ENCODE data around the gene MYO10. TPM values are rescaled to one million over a fixed set of nuclear protein-coding genes. Genes with fewer than 3 reads are reported as not detected.

MYO10 gene
- total and polyA plus RNA-seq, 2 of the 8 experiments (the other 6 are each of a cell fraction or from before 2014, with no cell fraction given) = 21.5 to 107 TPM

GRCh38 chr5:16842896-16843295 is 93.2 kb downstream of the MYO10 start:
- ChIA-PET POLR2A (ENCODE audit: partially characterized antibody) (interaction anchor here (0.6 kb wide), 1 partner anchor 50 kb away, joined by 3 read pairs; no protein-coding TSS in a partner anchor), CTCF (ENCODE audit: partially characterized antibody) (interaction anchor here (0.6 to 5.2 kb wide), 6 partner anchors 12 to 359 kb away, joined by 3 to 27 read pairs (median 4); no protein-coding TSS in a partner anchor)
- Histone ChIP-seq H3K27me3 (replicated peaks in 1 of 4; ENCODE audit: control insufficient read depth in 3 of 4, extremely low read depth in 1 of 4, insufficient read depth in 3 of 4, low read length in 3 of 4) (no peaks in the 10 kb centered on the region), H3K27ac (ENCODE audit: low read depth, low read length) (no peak overlapping the region), H3K18ac (ENCODE audit: extremely low read depth, low read length) (no peak overlapping the region), H2AK5ac (ENCODE audit: low read depth, low read length) (no peak overlapping the region), H2BK5ac (ENCODE audit: low read depth, low read length) (no peak overlapping the region), H3K14ac (ENCODE audit: insufficient read length) (no peak overlapping the region), H4K20me1 (replicated peaks in 1 of 2; ENCODE audit: control insufficient read depth in 1 of 2, insufficient read depth in 2 of 2, low read length in 2 of 2) (peaks cover 2% of the 10 kb centered on the region in 2 experiments), H2AFZ (ENCODE audit: low read length) (no peak overlapping the region), H3K9ac (replicated peaks in 1 of 4; ENCODE audit: extremely low read depth in 1 of 4, low read depth in 3 of 4, low read length in 3 of 4) (no peak overlapping the region), H3K23ac (ENCODE audit: insufficient read length) (no peak overlapping the region), H4K5ac (ENCODE audit: insufficient read length, low read depth, low read length) (no peak overlapping the region), H4K91ac (replicated peaks; ENCODE audit: insufficient read length, low read length) (no peak overlapping the region), H3K4me3 (ENCODE audit: extremely low read depth in 1 of 4, insufficient read depth in 2 of 4, low read depth in 3 of 4, low read length in 4 of 4) (no peak overlapping the region), H3K36me3 (ENCODE audit: control insufficient read depth in 2 of 4, insufficient read depth in 4 of 4, low read length in 3 of 4) (no peaks in the 10 kb centered on the region), H3K9me3 (ENCODE audit: insufficient read depth in 2 of 2, low read depth in 1 of 2, low read length in 1 of 2) (no peaks in the 10 kb centered on the region), H3K4me1 (replicated peaks in 1 of 4; ENCODE audit: control insufficient read depth in 3 of 4, insufficient read depth in 4 of 4, low read length in 3 of 4) (no peaks in the 10 kb centered on the region), H3K79me2 (ENCODE audit: control insufficient read depth in 1 of 2, insufficient read depth in 2 of 2, low read length in 2 of 2) (peaks cover 0 to 2% of the 10 kb centered on the region in 2 experiments; a peak in 1 of 4 replicates), H3K4me2 (ENCODE audit: insufficient read depth in 1 of 2, low read depth in 2 of 2, low read length in 2 of 2) (no peak overlapping the region), H2BK20ac (ENCODE audit: low read length) (no peak overlapping the region), H4K8ac (ENCODE audit: extremely low read depth, insufficient read depth, low read length) (no peak overlapping the region), H3K79me1 (ENCODE audit: low read depth, low read length) (no peaks in the 10 kb centered on the region), H3K4ac (replicated peaks; ENCODE audit: insufficient read length, low read depth, low read length) (no peak overlapping the region), H2BK15ac (ENCODE audit: low read length) (no peak overlapping the region), H2BK12ac (ENCODE audit: low read depth, low read length) (no peak overlapping the region), H2BK120ac (replicated peaks; ENCODE audit: low read depth, low read length) (no peak overlapping the region), H3K23me2 (ENCODE audit: low read depth, low read length) (no peaks in the 10 kb centered on the region), H3K56ac (replicated peaks; ENCODE audit: insufficient read length, low read depth, low read length) (no peak overlapping the region)
- no peak for FAIRE-seq
- no peak for DNase-seq (ENCODE audit: low read depth in 1 of 2, low spot score in 2 of 2)
- WGBS, 2 experiments (ENCODE audit: extremely low coverage in 1 of 2, insufficient coverage in 1 of 2, insufficient read length in 1 of 2, insufficient replicate concordance in 2 of 2, low coverage in 1 of 2, low lambda C conversion rate in 2 of 2, missing lambda C conversion rate in 1 of 2) = 83% methylated on average over 8 of the region's 8 CpGs; no CpG with 5 or more reads in 1 of the 2 experiments
- TF ChIP-seq BRCA1 (IDR thresholded peaks at IDR 0.05; ENCODE audit: low read depth, low read length) = no peak
- TF ChIP-seq TAF7 (optimal IDR thresholded peaks at IDR 0.05; ENCODE audit: borderline replicate concordance, low read depth, low read length) = no peak
- no peak for TF ChIP-seq POU5F1 (IDR thresholded peaks at IDR 0.05; ENCODE audit: low read depth, low read length)
- no peak for TF ChIP-seq CTBP2 (IDR thresholded peaks at IDR 0.05; ENCODE audit: borderline replicate concordance, insufficient read depth, insufficient read length, low read length)
- no peak for TF ChIP-seq SIN3A (conservative IDR thresholded peaks at IDR 0.05 in 1 of 2, IDR thresholded peaks at IDR 0.05 in 1 of 2; ENCODE audit: low read depth in 1 of 2, low read length in 2 of 2)
- TF ChIP-seq CEBPB (IDR thresholded peaks at IDR 0.05; ENCODE audit: low read depth, low read length) = no peak
- TF ChIP-seq JUN (IDR thresholded peaks at IDR 0.05; ENCODE audit: low read depth, low read length) = no peak
- no peak for TF ChIP-seq ATF3 (IDR thresholded peaks at IDR 0.05; ENCODE audit: insufficient read depth, low read depth, low read length)
- TF ChIP-seq RNF2 (IDR thresholded peaks at IDR 0.05; ENCODE audit: borderline replicate concordance, low read depth, low read length, missing control alignments, poor library complexity, severe bottlenecking) = no peak
- TF ChIP-seq E2F6 (IDR thresholded peaks at IDR 0.05) = no peak
- no peak for TF ChIP-seq USF2 (IDR thresholded peaks at IDR 0.05; ENCODE audit: low read length)
